ENCODE data around the gene ADGRL3.

The ADGRL3 gene

GRCh38 chr4:61995717-61996340, 795.7 kb downstream of the ADGRL3 start:
- Histone ChIP-seq H3K27ac (no peak overlapping the region), H3K4me1 (no peaks in the 10 kb centered on the region), H4K20me1 (no peaks in the 10 kb centered on the region), H3K9me3 (no peaks in the 10 kb centered on the region), H3K27me3 (no peaks in the 10 kb centered on the region), H3K36me3 (no peaks in the 10 kb centered on the region), H3K4me3 (no peak overlapping the region), H3K9ac (no peak overlapping the region), H3K4me2 (no peak overlapping the region)
- TF ChIP-seq Cebpa-rat (IDR thresholded peaks at IDR 0.05), result no peak

GRCh38 chr4:61996943-61997342, 796.8 kb downstream of the ADGRL3 start:
- H3K4me3 ChIP-seq, result no peak overlapping the region
- no peaks in the 10 kb centered on the region for H3K9me3 ChIP-seq
- no peaks in the 10 kb centered on the region for H4K20me1 ChIP-seq
- no peak overlapping the region for H3K9ac ChIP-seq
- H3K4me1 ChIP-seq, result no peaks in the 10 kb centered on the region
- TF ChIP-seq Cebpa-rat (IDR thresholded peaks at IDR 0.05), result peak; percentile 82; the same call in 1 of the 2 replicates
- H3K4me2 ChIP-seq, result no peak overlapping the region
- H3K27me3 ChIP-seq, result no peaks in the 10 kb centered on the region
- H3K36me3 ChIP-seq, result no peaks in the 10 kb centered on the region
- no peak overlapping the region for H3K27ac ChIP-seq

DNA sequence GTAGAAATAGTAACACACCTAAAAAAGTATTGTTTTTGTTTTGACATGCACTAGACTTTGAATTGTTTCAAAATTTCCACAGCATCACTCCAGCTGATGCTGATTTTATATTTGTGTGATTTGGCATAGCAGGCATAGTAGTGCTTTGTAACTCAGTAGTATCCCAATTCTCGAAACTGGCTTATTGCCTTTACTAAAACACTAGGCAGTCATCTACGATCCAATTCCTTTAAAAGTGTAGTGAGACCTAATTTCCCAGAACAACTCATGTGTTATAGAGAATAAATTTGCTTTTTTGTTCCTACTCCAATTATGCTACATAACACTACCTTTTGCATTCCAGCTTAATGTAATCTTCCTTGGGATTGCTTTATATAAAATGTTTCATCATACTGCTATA, 797.7 kb downstream of the ADGRL3 start:
- Histone ChIP-seq H3K36me3 (no peaks in the 10 kb centered on the region), H3K4me2 (no peak overlapping the region), H3K9me3 (no peaks in the 10 kb centered on the region), H3K9ac (no peak overlapping the region), H3K27me3 (no peaks in the 10 kb centered on the region), H3K4me1 (no peaks in the 10 kb centered on the region), H3K4me3 (no peak overlapping the region), H4K20me1 (no peaks in the 10 kb centered on the region), H3K27ac (no peak overlapping the region)
- no peak for TF ChIP-seq Cebpa-rat (IDR thresholded peaks at IDR 0.05)

- no peak overlapping the region for H3K4me2 ChIP-seq
Observed at GRCh38 chr4:62003695-62004094, 803.6 kb downstream of the ADGRL3 start.

GRCh38 chr4:62004881-62005280, 804.8 kb downstream of the ADGRL3 start:
- H4K20me1 ChIP-seq, result no peaks in the 10 kb centered on the region
- H3K4me2 ChIP-seq, result no peak overlapping the region
- no peak for TF ChIP-seq Cebpa-rat (IDR thresholded peaks at IDR 0.05)
- no peaks in the 10 kb centered on the region for H3K36me3 ChIP-seq
- no peaks in the 10 kb centered on the region for H3K27me3 ChIP-seq
- no peak overlapping the region for H3K4me3 ChIP-seq
- no peaks in the 10 kb centered on the region for H3K9me3 ChIP-seq
- H3K4me1 ChIP-seq, result no peaks in the 10 kb centered on the region
- no peak overlapping the region for H3K27ac ChIP-seq
- no peak overlapping the region for H3K9ac ChIP-seq

More at GRCh38 chr4:62003695-62004094, 803.6 kb downstream of the ADGRL3 start:
- Histone ChIP-seq H3K27ac (no peak overlapping the region), H3K4me3 (no peak overlapping the region), H3K36me3 (no peaks in the 10 kb centered on the region), H3K9me3 (no peaks in the 10 kb centered on the region), H3K27me3 (no peaks in the 10 kb centered on the region), H3K4me1 (no peaks in the 10 kb centered on the region), H3K9ac (no peak overlapping the region), H4K20me1 (no peaks in the 10 kb centered on the region)
- TF ChIP-seq Cebpa-rat (IDR thresholded peaks at IDR 0.05), result no peak

GRCh38 chr4:62006108-62006507, 806.0 kb downstream of the ADGRL3 start:
- Histone ChIP-seq H3K27me3 (no peaks in the 10 kb centered on the region), H3K4me2 (no peak overlapping the region), H4K20me1 (no peaks in the 10 kb centered on the region), H3K36me3 (no peaks in the 10 kb centered on the region), H3K27ac (no peak overlapping the region), H3K9me3 (no peaks in the 10 kb centered on the region), H3K4me3 (no peak overlapping the region), H3K9ac (no peak overlapping the region), H3K4me1 (no peaks in the 10 kb centered on the region)
- TF ChIP-seq Cebpa-rat (IDR thresholded peaks at IDR 0.05), result no peak

- TF ChIP-seq Cebpa-rat (IDR thresholded peaks at IDR 0.05), result no peak
- H3K27me3 ChIP-seq, result no peaks in the 10 kb centered on the region
- 0 out of 2 replicates have a peak, but pooled peaks cover 6% of the 10 kb centered on the region for H3K4me1 ChIP-seq
- no peak overlapping the region for H3K4me3 ChIP-seq
- no peaks in the 10 kb centered on the region for H3K9me3 ChIP-seq
- H3K27ac ChIP-seq, result no peak overlapping the region
- H3K4me2 ChIP-seq, result no peak overlapping the region
- H3K36me3 ChIP-seq, result no peaks in the 10 kb centered on the region
- no peak overlapping the region for H3K9ac ChIP-seq
- no peaks in the 10 kb centered on the region for H4K20me1 ChIP-seq
Observed at GRCh38 chr4:62015043-62015739, 815.1 kb downstream of the ADGRL3 start.

DNA sequence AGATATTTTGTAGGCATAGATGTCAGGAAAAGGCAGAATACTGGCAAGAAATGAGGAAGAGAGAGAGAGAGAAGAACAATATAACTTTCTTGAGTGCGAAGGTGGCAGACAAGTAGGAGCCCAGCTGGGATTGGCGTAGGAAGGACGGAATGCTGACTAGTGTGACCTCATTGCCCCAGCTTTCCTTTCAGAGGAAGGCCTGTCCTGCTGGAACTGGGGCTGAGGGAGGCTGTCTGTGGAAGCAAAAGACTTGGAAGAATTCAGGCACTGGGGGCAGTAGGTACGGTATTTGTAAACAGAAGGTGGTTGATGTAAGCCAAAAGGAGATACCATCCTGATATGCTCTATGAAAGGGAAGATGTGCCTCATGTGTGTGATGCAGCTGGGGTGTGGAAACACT, 818.4 kb downstream of the ADGRL3 start:
- H4K20me1 ChIP-seq, result no peaks in the 10 kb centered on the region
- 0 out of 2 replicates have a peak, but pooled peaks cover 6% of the 10 kb centered on the region for H3K4me1 ChIP-seq
- no peaks in the 10 kb centered on the region for H3K27me3 ChIP-seq
- H3K4me3 ChIP-seq, result no peak overlapping the region
- no peak overlapping the region for H3K9ac ChIP-seq
- TF ChIP-seq Cebpa-rat (IDR thresholded peaks at IDR 0.05), result no peak
- no peak overlapping the region for H3K4me2 ChIP-seq
- no peak overlapping the region for H3K27ac ChIP-seq
- no peaks in the 10 kb centered on the region for H3K9me3 ChIP-seq
- H3K36me3 ChIP-seq, result no peaks in the 10 kb centered on the region

- no peaks in the 10 kb centered on the region for H3K27me3 ChIP-seq
- no peak overlapping the region for H3K4me3 ChIP-seq
- no peaks in the 10 kb centered on the region for H3K4me1 ChIP-seq
- no peaks in the 10 kb centered on the region for H3K36me3 ChIP-seq
- TF ChIP-seq Cebpa-rat (IDR thresholded peaks at IDR 0.05), result no peak
- no peak overlapping the region for H3K4me2 ChIP-seq
- H3K27ac ChIP-seq, result no peak overlapping the region
- no peaks in the 10 kb centered on the region for H4K20me1 ChIP-seq
- no peaks in the 10 kb centered on the region for H3K9me3 ChIP-seq
- no peak overlapping the region for H3K9ac ChIP-seq
Observed at GRCh38 chr4:62023633-62024032, 823.5 kb downstream of the ADGRL3 start.

DNA sequence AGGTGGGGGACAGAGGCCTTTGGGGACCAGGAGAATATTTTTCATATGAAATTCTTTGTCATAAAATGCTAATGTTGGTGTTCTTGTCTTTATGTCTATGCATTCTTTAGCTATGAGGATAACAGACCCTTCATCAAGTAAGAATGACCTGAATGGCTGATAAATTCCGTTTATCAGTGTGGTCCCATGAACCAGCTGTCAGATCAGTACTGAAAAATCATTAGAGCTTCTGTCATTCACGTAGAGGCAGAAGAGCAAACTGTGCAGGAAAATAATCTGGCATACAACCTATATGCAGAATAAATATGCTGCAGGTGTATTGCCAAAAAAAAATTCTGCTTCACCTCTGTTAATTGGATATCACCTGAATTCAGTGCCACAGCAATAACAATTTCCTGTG, 828.6 kb downstream of the ADGRL3 start:
- Histone ChIP-seq H3K4me2 (no peak overlapping the region), H3K9me3 (no peaks in the 10 kb centered on the region), H3K27ac (no peak overlapping the region), H3K36me3 (no peaks in the 10 kb centered on the region), H3K9ac (no peak overlapping the region), H3K4me1 (no peaks in the 10 kb centered on the region), H4K20me1 (no peaks in the 10 kb centered on the region), H3K4me3 (no peak overlapping the region), H3K27me3 (no peaks in the 10 kb centered on the region)
- TF ChIP-seq Cebpa-rat (IDR thresholded peaks at IDR 0.05), result no peak

Measured in BLaER1 (cell line).